OCI-LY3 (cell line): ENCODE measurements around the gene IGFBP4.

ENCODE experiments used
- H2AFZ ChIP-seq: fragments of 200-600, 300-600 bp; shearing (Covaris generic); 2 replicates; pipeline ENCODE4 v1.6.0; 2014; ENCODE audit warnings: antibody characterized with exemption, low read depth, low read length
- H3K27ac ChIP-seq: fragments of 200-600, 300-600 bp; sonication (generic); 2 replicates; pipeline ENCODE4 v1.5.1; 2014; ENCODE audit warnings: mild to moderate bottlenecking, low read length, moderate library complexity, mixed read lengths
- H3K27me3 ChIP-seq: fragments of 200-600, 300-600 bp; sonication (generic); 2 replicates; pipeline ENCODE4 v1.6.1; 2014; ENCODE audit warnings: low read depth, low read length, mixed read lengths
- H3K36me3 ChIP-seq: fragments of 200-600, 300-600 bp; sonication (generic); replicated peaks from 2 replicates; pipeline ENCODE3; 2014; ENCODE audit warnings: low read depth, low read length, mixed read lengths
- H3K4me1 ChIP-seq: fragments of 300-600, 200-600 bp; sonication (generic); 2 replicates; pipeline ENCODE4 v1.6.1; 2014; ENCODE audit warnings: low read length, mixed read lengths
- H3K4me2 ChIP-seq: fragments of 200-600, 300-600 bp; sonication (generic); 2 replicates; pipeline ENCODE4 v1.6.1; 2014; ENCODE audit warnings: low read length, mixed read lengths
- H3K4me3 ChIP-seq: fragments of 300-600, 200-600 bp; sonication (generic); 2 replicates; pipeline ENCODE4 v1.5.1; 2014; ENCODE audit warnings: antibody characterized with exemption, mild to moderate bottlenecking, low read length, moderate library complexity
- H3K79me2 ChIP-seq: fragments of 300-600, 200-600 bp; shearing (Covaris generic); 2 replicates; pipeline ENCODE4 v1.6.1; 2014; ENCODE audit warnings: mild to moderate bottlenecking, low read length, mixed read lengths
- H3K9ac ChIP-seq: fragments of 300-600, 200-600 bp; shearing (Covaris generic); 2 replicates; pipeline ENCODE4 v1.6.0; 2014; ENCODE audit warnings: mild to moderate bottlenecking, low read length, moderate library complexity
- H3K9me3 ChIP-seq: fragments of 200-600, 300-600 bp; shearing (Covaris generic); 2 replicates; pipeline ENCODE4 v1.6.1; 2014; ENCODE audit warnings: low read length, mixed read lengths; ENCODE audit not compliant: insufficient read depth
- H4K20me1 ChIP-seq: fragments of 200-600, 300-600 bp; sonication (generic); 2 replicates; pipeline ENCODE4 v1.6.1; 2016; ENCODE audit warnings: low read length, mixed read lengths; ENCODE audit not compliant: insufficient read depth
- EZH2phosphoT487 ChIP-seq: fragments of 200-600 bp; shearing (Covaris generic); IDR thresholded peaks from 2 replicates; pipeline ENCODE4 v1.6.1; 2018; ENCODE audit warnings: antibody characterized with exemption, mixed run types, low read depth
- TF ChIP-seq, protein P1 (sequence below): fragments of 200-600, 300-600 bp; sonication (generic); IDR thresholded peaks from 2 replicates; pipeline ENCODE4 v1.5.1; 2014; ENCODE audit warnings: antibody characterized with exemption, low read length, low read depth

Gene IGFBP4

DNA sequence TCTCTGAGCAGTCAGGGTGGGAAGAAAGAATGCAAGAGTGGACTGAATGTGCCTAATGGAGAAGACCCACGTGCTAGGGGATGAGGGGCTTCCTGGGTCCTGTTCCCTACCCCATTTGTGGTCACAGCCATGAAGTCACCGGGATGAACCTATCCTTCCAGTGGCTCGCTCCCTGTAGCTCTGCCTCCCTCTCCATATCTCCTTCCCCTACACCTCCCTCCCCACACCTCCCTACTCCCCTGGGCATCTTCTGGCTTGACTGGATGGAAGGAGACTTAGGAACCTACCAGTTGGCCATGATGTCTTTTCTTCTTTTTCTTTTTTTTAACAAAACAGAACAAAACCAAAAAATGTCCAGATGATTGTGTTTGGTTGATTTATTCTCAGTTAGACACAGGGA is 14.1 kb downstream of the IGFBP4 start:
- no peaks in the 10 kb centered on the region for H3K9me3 ChIP-seq
- TF ChIP-seq, protein P1, sequence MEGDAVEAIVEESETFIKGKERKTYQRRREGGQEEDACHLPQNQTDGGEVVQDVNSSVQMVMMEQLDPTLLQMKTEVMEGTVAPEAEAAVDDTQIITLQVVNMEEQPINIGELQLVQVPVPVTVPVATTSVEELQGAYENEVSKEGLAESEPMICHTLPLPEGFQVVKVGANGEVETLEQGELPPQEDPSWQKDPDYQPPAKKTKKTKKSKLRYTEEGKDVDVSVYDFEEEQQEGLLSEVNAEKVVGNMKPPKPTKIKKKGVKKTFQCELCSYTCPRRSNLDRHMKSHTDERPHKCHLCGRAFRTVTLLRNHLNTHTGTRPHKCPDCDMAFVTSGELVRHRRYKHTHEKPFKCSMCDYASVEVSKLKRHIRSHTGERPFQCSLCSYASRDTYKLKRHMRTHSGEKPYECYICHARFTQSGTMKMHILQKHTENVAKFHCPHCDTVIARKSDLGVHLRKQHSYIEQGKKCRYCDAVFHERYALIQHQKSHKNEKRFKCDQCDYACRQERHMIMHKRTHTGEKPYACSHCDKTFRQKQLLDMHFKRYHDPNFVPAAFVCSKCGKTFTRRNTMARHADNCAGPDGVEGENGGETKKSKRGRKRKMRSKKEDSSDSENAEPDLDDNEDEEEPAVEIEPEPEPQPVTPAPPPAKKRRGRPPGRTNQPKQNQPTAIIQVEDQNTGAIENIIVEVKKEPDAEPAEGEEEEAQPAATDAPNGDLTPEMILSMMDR: no peak
- no peak for TF ChIP-seq EZH2phosphoT487
- no peak overlapping the region for H3K4me2 ChIP-seq
- H3K4me3 ChIP-seq: no peak overlapping the region
- peaks cover 34% of the 10 kb centered on the region for H3K36me3 ChIP-seq
- no peak overlapping the region for H3K27ac ChIP-seq
- no peaks in the 10 kb centered on the region for H3K27me3 ChIP-seq
- no peaks in the 10 kb centered on the region for H3K79me2 ChIP-seq
- H2AFZ ChIP-seq: no peak overlapping the region
- H3K4me1 ChIP-seq: no peaks in the 10 kb centered on the region
- no peak overlapping the region for H3K9ac ChIP-seq
- H4K20me1 ChIP-seq: no peaks in the 10 kb centered on the region; the same call in 1 of the 2 replicates

- Histone ChIP-seq H3K27me3 (no peaks in the 10 kb centered on the region), H3K27ac (no peak overlapping the region), H3K9ac (no peak overlapping the region), H3K9me3 (no peaks in the 10 kb centered on the region), H3K79me2 (no peaks in the 10 kb centered on the region), H4K20me1 (no peaks in the 10 kb centered on the region; the same call in 1 of the 2 replicates), H3K36me3 (peaks cover 33% of the 10 kb centered on the region), H3K4me1 (no peaks in the 10 kb centered on the region), H3K4me2 (no peak overlapping the region), H3K4me3 (no peak overlapping the region), H2AFZ (no peak overlapping the region)
- no peak for TF ChIP-seq EZH2phosphoT487
- TF ChIP-seq, protein P1: no peak
Measured at GRCh38 chr17:40457964-40458791, 14.9 kb downstream of the IGFBP4 start.

GRCh38 chr17:40458851-40459482 is 15.7 kb downstream of the IGFBP4 start:
- H3K4me3 ChIP-seq: no peak overlapping the region
- no peak overlapping the region for H3K4me2 ChIP-seq
- H4K20me1 ChIP-seq: no peaks in the 10 kb centered on the region; the same call in 1 of the 2 replicates
- no peaks in the 10 kb centered on the region for H3K9me3 ChIP-seq
- no peak overlapping the region for H3K9ac ChIP-seq
- H3K79me2 ChIP-seq: no peaks in the 10 kb centered on the region
- H3K27me3 ChIP-seq: no peaks in the 10 kb centered on the region
- TF ChIP-seq EZH2phosphoT487: no peak
- TF ChIP-seq, protein P1: no peak
- H2AFZ ChIP-seq: no peak overlapping the region
- peaks cover 28% of the 10 kb centered on the region for H3K36me3 ChIP-seq
- no peak overlapping the region for H3K27ac ChIP-seq
- H3K4me1 ChIP-seq: no peaks in the 10 kb centered on the region
